H1 (cell line): Measurements from ENCODE around the gene CACNG1. TPM values are rescaled to one million over a fixed set of nuclear protein-coding genes. Genes with fewer than 3 reads are reported as not detected.

Experiments used
- CTCF ChIA-PET: fragments of 300-600 bp; sonication (Branson Sonifier 250); formaldehyde crosslinking; loops from one replicate; lab custom pipeline; 2021; ENCODE audit not compliant: partially characterized antibody; lab: Charles Lee
- POLR2A ChIA-PET: fragments of 300-600 bp; sonication (Branson Sonifier 250); formaldehyde crosslinking; loops from one replicate; lab custom pipeline; 2021; ENCODE audit warnings: inconsistent platforms; ENCODE audit not compliant: partially characterized antibody; lab: Charles Lee
- DNase-seq, 2 experiments: peaks; one replicate each; pipeline versions ENCODE4 v3.0.0 to v3.0.0-alpha.2; 2010 to 2022; ENCODE audit warnings: low spot score in 2 of 2, low read depth in 1 of 2, mixed read lengths in 1 of 2
- FAIRE-seq: peaks from 2 replicates; lab custom pipeline; 2011; peaks lifted over from hg19 to GRCh38; lab: Jason Lieb, UNC
- H2AFZ ChIP-seq: 2 replicates; pipeline ENCODE4 v1.8.1; 2012; ENCODE audit warnings: low read length, inconsistent platforms
- H2AK5ac ChIP-seq: 2 replicates; pipeline ENCODE4 v1.6.1; 2013; ENCODE audit warnings: low read depth, low read length
- H2BK120ac ChIP-seq: replicated peaks from 2 replicates; pipeline ENCODE3; 2013; ENCODE audit warnings: low read depth, low read length, inconsistent platforms
- H2BK12ac ChIP-seq: 2 replicates; pipeline ENCODE4 v1.6.1; 2013; ENCODE audit warnings: low read depth, low read length
- H2BK15ac ChIP-seq: 2 replicates; pipeline ENCODE4 v1.6.1; 2013; ENCODE audit warnings: low read length
- H2BK20ac ChIP-seq: 2 replicates; pipeline ENCODE4 v1.6.1; 2013; ENCODE audit warnings: low read length
- H2BK5ac ChIP-seq: 2 replicates; pipeline ENCODE4 v1.6.1; 2013; ENCODE audit warnings: low read depth, low read length
- H3K14ac ChIP-seq: 2 replicates; pipeline ENCODE4 v1.6.1; 2013; ENCODE audit warnings: inconsistent platforms; ENCODE audit not compliant: insufficient read length
- H3K18ac ChIP-seq: 2 replicates; pipeline ENCODE4 v1.6.1; 2013; ENCODE audit warnings: low read length; ENCODE audit errors: extremely low read depth
- H3K23ac ChIP-seq: 2 replicates; pipeline ENCODE4 v1.6.1; 2013; ENCODE audit warnings: inconsistent platforms; ENCODE audit not compliant: insufficient read length
- H3K23me2 ChIP-seq: 2 replicates; pipeline ENCODE4 v1.6.1; 2013; ENCODE audit warnings: low read depth, low read length
- H3K27ac ChIP-seq: 2 replicates; pipeline ENCODE4 v1.6.1; 2011; ENCODE audit warnings: low read depth, low read length, inconsistent platforms
- H3K27me3 ChIP-seq, 4 experiments: replicated peaks in 1 of 4; 1 replicate in 1 of 4; 2 replicates in 3 of 4; pipeline versions ENCODE4 v1.6.1 to v1.8.1; 2011 to 2013; ENCODE audit warnings: low read length in 3 of 4, mild to moderate bottlenecking in 3 of 4, inconsistent platforms in 2 of 4, mixed read lengths in 2 of 4, moderate library complexity in 1 of 4; ENCODE audit not compliant: control insufficient read depth in 3 of 4, insufficient read depth in 3 of 4; ENCODE audit errors: extremely low read depth in 1 of 4
- H3K36me3 ChIP-seq, 4 experiments: 2 replicates each; pipeline versions ENCODE4 v1.6.1 to v1.8.1; 2011 to 2013; ENCODE audit warnings: mild to moderate bottlenecking in 4 of 4, low read length in 3 of 4, moderate library complexity in 2 of 4, control low read depth in 1 of 4, inconsistent platforms in 1 of 4; ENCODE audit not compliant: insufficient read depth in 4 of 4, control insufficient read depth in 2 of 4
- H3K4ac ChIP-seq: replicated peaks from 2 replicates; pipeline ENCODE3; 2013; ENCODE audit warnings: low read length, low read depth, mixed read lengths, inconsistent platforms; ENCODE audit not compliant: insufficient read length
- H3K4me1 ChIP-seq, 4 experiments: replicated peaks in 1 of 4; 1 replicate in 1 of 4; 2 replicates in 3 of 4; pipeline versions ENCODE4 v1.6.1 to v1.8.1; 2011 to 2013; ENCODE audit warnings: low read length in 3 of 4, inconsistent platforms in 2 of 4, mixed read lengths in 1 of 4; ENCODE audit not compliant: insufficient read depth in 4 of 4, control insufficient read depth in 3 of 4
- H3K4me2 ChIP-seq, 2 experiments: 2 replicates each; pipeline versions ENCODE4 v1.6.1 to v1.8.1; 2011 to 2013; ENCODE audit warnings: low read depth in 2 of 2, low read length in 2 of 2, control low read depth in 1 of 2, inconsistent platforms in 1 of 2, mild to moderate bottlenecking in 1 of 2; ENCODE audit not compliant: insufficient read depth in 1 of 2
- H3K4me3 ChIP-seq, 4 experiments: fragments of 200-600, 300-600 bp in 1 of 4; sonication (generic), shearing (Covaris generic), sonication (Bioruptor Twin) in 1 of 4; 2 replicates each; pipeline versions ENCODE4 v1.5.1 to v1.8.1; 2011 to 2016; ENCODE audit warnings: low read length in 4 of 4, low read depth in 3 of 4, control low read depth in 2 of 4, inconsistent platforms in 2 of 4, mild to moderate bottlenecking in 2 of 4, mixed read lengths in 1 of 4, moderate library complexity in 1 of 4; ENCODE audit not compliant: insufficient read depth in 2 of 4; ENCODE audit errors: extremely low read depth in 1 of 4
- H3K56ac ChIP-seq: replicated peaks from 2 replicates; pipeline ENCODE3; 2013; ENCODE audit warnings: low read depth, mild to moderate bottlenecking, mixed read lengths, low read length, inconsistent platforms; ENCODE audit not compliant: insufficient read length
- H3K79me1 ChIP-seq: 2 replicates; pipeline ENCODE4 v1.6.1; 2013; ENCODE audit warnings: low read depth, low read length, control low read depth
- H3K79me2 ChIP-seq, 2 experiments: 2 replicates each; pipeline versions ENCODE4 v1.6.1 to v1.8.1; 2012 to 2013; ENCODE audit warnings: low read length in 2 of 2, mild to moderate bottlenecking in 2 of 2, inconsistent platforms in 1 of 2; ENCODE audit not compliant: insufficient read depth in 2 of 2, control insufficient read depth in 1 of 2
- H3K9ac ChIP-seq, 4 experiments: replicated peaks in 1 of 4; 1 replicate in 1 of 4; 2 replicates in 3 of 4; pipeline versions ENCODE4 v1.6.1 to v1.8.1; 2011 to 2013; ENCODE audit warnings: low read depth in 3 of 4, low read length in 3 of 4, control low read depth in 2 of 4, mild to moderate bottlenecking in 2 of 4, moderate library complexity in 2 of 4, inconsistent platforms in 1 of 4; ENCODE audit errors: extremely low read depth in 1 of 4
- H3K9me3 ChIP-seq, 2 experiments: 2 replicates each; pipeline versions ENCODE4 v1.6.1 to v1.8.1; 2012 to 2013; ENCODE audit warnings: mild to moderate bottlenecking in 2 of 2, moderate library complexity in 2 of 2, control low read depth in 1 of 2, inconsistent platforms in 1 of 2, low read depth in 1 of 2, low read length in 1 of 2, mixed read lengths in 1 of 2; ENCODE audit not compliant: insufficient read depth in 2 of 2
- H4K20me1 ChIP-seq, 2 experiments: replicated peaks in 1 of 2; 2 replicates each; pipeline versions ENCODE3 to v1.8.1; 2011 to 2013; ENCODE audit warnings: inconsistent platforms in 2 of 2, low read length in 2 of 2, mild to moderate bottlenecking in 1 of 2; ENCODE audit not compliant: insufficient read depth in 2 of 2, control insufficient read depth in 1 of 2
- H4K5ac ChIP-seq: 2 replicates; pipeline ENCODE4 v1.6.1; 2013; ENCODE audit warnings: low read length, low read depth, mixed read lengths, inconsistent platforms; ENCODE audit not compliant: insufficient read length
- H4K8ac ChIP-seq: 2 replicates; pipeline ENCODE4 v1.8.0; 2013; ENCODE audit warnings: mild to moderate bottlenecking, moderate library complexity, low read length, inconsistent platforms; ENCODE audit not compliant: insufficient read depth; ENCODE audit errors: extremely low read depth
- H4K91ac ChIP-seq: replicated peaks from 2 replicates; pipeline ENCODE3; 2013; ENCODE audit warnings: low read length, mixed read lengths, inconsistent platforms; ENCODE audit not compliant: insufficient read length
- GABPA ChIP-seq: IDR thresholded peaks from 2 replicates; pipeline ENCODE4 v1.6.1; 2011; ENCODE audit warnings: mild to moderate bottlenecking, low read length, moderate library complexity, borderline replicate concordance; ENCODE audit not compliant: insufficient read depth
- POLR2A ChIP-seq, 2 experiments: IDR thresholded peaks; 1 replicate in 1 of 2; 2 replicates in 1 of 2; pipeline ENCODE4 v1.6.1; 2011; ENCODE audit warnings: low read depth in 2 of 2, low read length in 2 of 2, mild to moderate bottlenecking in 2 of 2; ENCODE audit errors: control extremely low read depth in 1 of 2
- SRF ChIP-seq: IDR thresholded peaks from 2 replicates; pipeline ENCODE4 v1.6.1; 2011; ENCODE audit warnings: mild to moderate bottlenecking, low read depth, low read length, moderate library complexity
- ZNF274 ChIP-seq: IDR thresholded peaks from 2 replicates; pipeline ENCODE4 v1.7.0; 2012; ENCODE audit warnings: low read length, borderline replicate concordance; ENCODE audit errors: extremely low read depth
- WGBS, 2 experiments: shearing (Covaris generic) in 1 of 2; methylation state at CpG; one replicate each; pipeline versions ENCODE4 v1.1.6 to v1.1.7; 2013 to 2015; ENCODE audit warnings: low lambda C conversion rate in 2 of 2, mixed read lengths in 2 of 2, inconsistent platforms in 1 of 2, low coverage in 1 of 2, missing lambda C conversion rate in 1 of 2; ENCODE audit not compliant: insufficient replicate concordance in 2 of 2, insufficient coverage in 1 of 2, insufficient read length in 1 of 2; ENCODE audit errors: extremely low coverage in 1 of 2, missing lambda C conversion rate in 1 of 2; 5-methylcytosine and 5-hydroxymethylcytosine counted together
- polyA plus RNA-seq, 7 experiments: library from polyadenylated mRNA; depleted of rRNA in 3 of 7; stranded (reverse) in 5 of 7; unstranded in 2 of 7; fragments of >200 nt in 5 of 7; fragments of 200-250 nt in 2 of 7; gene quantifications; 1 replicate in 5 of 7; 2 replicates in 1 of 7; 4 replicates in 1 of 7; pipeline versions ENCODE4 v1.2.1 to v1.2.3, GENCODE V29; 2011 to 2013; ENCODE audit warnings: missing spikeins in 2 of 7, mixed read lengths in 2 of 7
- total RNA-seq: library from RNA; stranded (reverse); fragmentation: NEBNext Ultra II Directional; extraction: Animal tissue kit (Norgen Biotek cat#: 25700); gene quantifications from 2 replicates; pipeline ENCODE4 v1.2.1, GENCODE V29; 2021

CACNG1 gene
- total and polyA plus RNA-seq, 2 of the 8 experiments (the other 6 are each of a cell fraction or from before 2014, with no cell fraction given), result not detected

GRCh38 chr17:67038861-67039365 lies 5.4 kb upstream of the CACNG1 start:
- Histone ChIP-seq H3K79me1 (no peaks in the 10 kb centered on the region), H3K4me3 (no peak overlapping the region), H3K4ac (no peak overlapping the region), H2BK120ac (no peak overlapping the region), H3K23me2 (no peaks in the 10 kb centered on the region), H3K9ac (no peak overlapping the region), H3K79me2 (no peaks in the 10 kb centered on the region), H3K4me1 (0 out of 7 replicates have a peak, but pooled peaks cover 0 to 3% (median under 1%) of the 10 kb centered on the region in 4 experiments), H2BK15ac (no peak overlapping the region), H3K36me3 (no peaks in the 10 kb centered on the region; a peak in 1 of 8 replicates), H3K18ac (no peak overlapping the region), H3K27ac (no peak overlapping the region), H2BK12ac (no peak overlapping the region), H2BK20ac (no peak overlapping the region), H4K91ac (no peak overlapping the region), H2AFZ (no peak overlapping the region), H2BK5ac (no peak overlapping the region), H4K20me1 (no peaks in the 10 kb centered on the region), H4K8ac (no peak overlapping the region; the same call in 1 of the 2 replicates), H3K4me2 (no peak overlapping the region), H3K14ac (no peak overlapping the region), H4K5ac (no peak overlapping the region), H3K56ac (no peak overlapping the region), H2AK5ac (no peak overlapping the region), H3K9me3 (no peaks in the 10 kb centered on the region), H3K27me3 (no peaks in the 10 kb centered on the region), H3K23ac (no peak overlapping the region)
- 75% methylated on average over 5 of the region's 5 CpGs; no CpG with 5 or more reads in 1 of the 2 experiments for WGBS, 2 experiments
- no peak for FAIRE-seq
- ChIA-PET CTCF (interaction anchor here (1.1 to 1.4 kb wide), 4 partner anchors 18 to 129 kb away, joined by 3 to 4 read pairs (median 4); no protein-coding TSS in a partner anchor), POLR2A (interaction anchor here (1.3 kb wide), 1 partner anchor 8 kb away, joined by 3 read pairs; no protein-coding TSS in a partner anchor)
- DNase-seq, result no peak
- TF ChIP-seq POLR2A (IDR thresholded peaks at IDR 0.05; ENCODE audit: control extremely low read depth in 1 of 2, low read depth in 2 of 2, low read length in 2 of 2), result no peak
- no peak for TF ChIP-seq ZNF274
- no peak for TF ChIP-seq GABPA
- no peak for TF ChIP-seq SRF
